Measurements from ENCODE around the gene NASP.

GRCh38 chr1:45608175-45609156, 24.6 kb downstream of the NASP start:
- no peak for TF ChIP-seq CTCF (IDR thresholded peaks at IDR 0.05; ENCODE audit: extremely low read depth in 1 of 2, insufficient read depth in 1 of 2, low read depth in 1 of 2, low read length in 2 of 2)
- no peak for TF ChIP-seq POLR2A (IDR thresholded peaks at IDR 0.05; ENCODE audit: low read depth, low read length)
- TF ChIP-seq POLR2AphosphoS5 (IDR thresholded peaks at IDR 0.05; ENCODE audit: insufficient read depth, low read depth, low read length), result no peak
- TF ChIP-seq MYC (IDR thresholded peaks at IDR 0.05; ENCODE audit: low read depth, low read length), result no peak

All from endothelial cell of umbilical vein (primary cell).